ENCODE measurements around the gene ONECUT3. TPM values are rescaled to one million over a fixed set of nuclear protein-coding genes. Genes with fewer than 3 reads are reported as not detected.

Gene ONECUT3
- polyA plus RNA-seq, 1 donor from 2014 or later = not detected

DNA sequence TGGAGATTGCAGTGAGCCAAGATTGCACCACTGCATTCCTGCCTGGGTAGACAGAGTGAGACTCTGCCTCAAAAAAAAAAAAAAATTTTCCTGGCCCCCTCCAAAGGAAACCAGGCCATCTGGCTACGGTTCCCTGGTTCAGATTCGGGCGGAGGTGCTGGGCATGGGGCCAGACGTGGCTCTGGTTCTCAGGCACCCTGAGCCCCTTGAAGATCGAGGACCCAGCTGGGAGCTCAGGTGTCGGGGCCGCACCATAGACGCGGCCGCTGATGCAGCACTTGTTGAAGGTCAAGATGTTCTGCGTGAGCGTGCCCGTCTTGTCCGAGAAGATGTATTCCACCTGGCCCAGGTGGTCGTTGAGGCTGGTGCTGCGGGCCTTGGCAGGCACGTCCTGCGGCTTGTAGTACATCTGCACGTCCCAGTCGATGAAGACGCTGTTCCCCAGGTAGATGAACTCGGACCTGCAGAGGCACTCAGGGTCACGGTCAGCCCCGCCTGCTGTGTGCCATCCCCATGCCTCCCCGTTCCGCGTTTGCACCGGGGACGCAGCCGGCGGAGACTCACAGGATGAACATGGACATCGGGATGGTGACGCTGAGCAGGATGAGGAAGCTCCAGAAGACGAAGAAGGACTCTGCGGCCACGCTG lies 46.5 kb downstream of the ONECUT3 start:
- Mint-ChIP-seq H3K4me1 (no peaks in the 10 kb centered on the region), H3K9me3 (no peaks in the 10 kb centered on the region), H3K27ac (no peak overlapping the region), H3K27me3 (peaks cover 11% of the 10 kb centered on the region), H3K36me3 (no peaks in the 10 kb centered on the region), H3K4me3 (peak overlapping the region in 1 of 4 donors; percentile 40)

DNA sequence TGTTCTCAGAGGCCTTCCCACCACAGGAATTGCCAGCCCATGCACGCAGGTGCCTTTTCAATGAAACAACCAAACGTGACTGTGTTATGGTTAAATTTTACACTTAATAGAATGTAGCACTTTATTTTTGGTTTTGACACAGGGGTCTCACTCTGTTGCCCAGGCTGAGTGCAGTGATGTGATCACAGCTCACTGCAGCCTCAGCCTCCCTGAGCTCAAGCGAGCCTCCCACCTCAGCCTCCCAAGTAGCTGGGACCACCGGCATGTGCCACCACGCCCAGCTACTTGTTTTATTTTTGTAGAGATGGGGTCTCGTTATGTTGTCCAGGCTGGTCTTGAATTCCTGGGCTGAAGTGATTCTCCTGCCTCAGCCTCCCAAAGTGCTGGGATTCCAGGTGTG lies 51.6 kb downstream of the ONECUT3 start:
- Mint-ChIP-seq H3K36me3 (no peaks in the 10 kb centered on the region), H3K27me3 (no peaks in the 10 kb centered on the region), H3K4me1 (no peaks in the 10 kb centered on the region), H3K9me3 (no peaks in the 10 kb centered on the region), H3K4me3 (no peak overlapping the region), H3K27ac (no peak overlapping the region)

DNA sequence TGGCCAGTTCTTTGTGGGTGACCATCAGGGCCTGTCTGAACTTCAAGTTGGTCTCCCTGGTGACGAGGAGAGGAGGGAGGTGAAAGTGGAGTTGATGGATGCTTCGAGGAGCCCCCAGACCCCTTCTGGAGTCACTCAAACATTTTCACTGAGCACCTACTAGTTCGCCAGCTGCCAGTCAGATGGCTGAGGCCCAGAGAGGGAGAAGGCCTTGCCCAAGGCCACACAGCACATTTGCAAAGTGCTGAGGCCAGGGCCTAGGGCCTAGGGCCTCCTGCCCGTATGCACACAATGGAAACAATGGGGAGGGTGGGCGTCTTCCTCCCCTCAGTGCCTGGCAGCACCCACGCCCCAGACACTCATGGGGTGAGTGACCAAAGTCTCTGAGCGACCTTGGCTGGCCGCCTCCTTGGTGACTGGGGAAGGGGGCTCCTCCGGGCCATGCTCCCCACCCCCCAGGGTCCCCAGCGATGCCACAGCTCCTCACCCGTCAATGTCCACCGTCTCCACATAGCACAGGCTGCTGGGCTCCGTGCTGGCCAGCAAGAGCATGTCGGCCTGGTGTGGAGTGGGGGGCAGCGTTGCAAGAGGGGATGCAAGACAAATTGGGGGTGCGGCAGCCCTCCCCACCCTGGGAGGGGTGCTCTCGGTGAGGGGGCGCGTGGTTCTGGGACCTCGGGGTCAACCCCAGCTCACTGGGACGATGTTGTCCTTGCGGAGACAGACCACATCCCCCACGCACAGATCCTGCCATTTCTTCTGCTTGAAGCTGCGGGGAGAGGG lies 52.3 kb downstream of the ONECUT3 start:
- Mint-ChIP-seq H3K36me3 (no peaks in the 10 kb centered on the region), H3K27ac (no peak overlapping the region), H3K9me3 (no peaks in the 10 kb centered on the region), H3K4me3 (no peak overlapping the region), H3K4me1 (no peaks in the 10 kb centered on the region), H3K27me3 (no peaks in the 10 kb centered on the region)

DNA sequence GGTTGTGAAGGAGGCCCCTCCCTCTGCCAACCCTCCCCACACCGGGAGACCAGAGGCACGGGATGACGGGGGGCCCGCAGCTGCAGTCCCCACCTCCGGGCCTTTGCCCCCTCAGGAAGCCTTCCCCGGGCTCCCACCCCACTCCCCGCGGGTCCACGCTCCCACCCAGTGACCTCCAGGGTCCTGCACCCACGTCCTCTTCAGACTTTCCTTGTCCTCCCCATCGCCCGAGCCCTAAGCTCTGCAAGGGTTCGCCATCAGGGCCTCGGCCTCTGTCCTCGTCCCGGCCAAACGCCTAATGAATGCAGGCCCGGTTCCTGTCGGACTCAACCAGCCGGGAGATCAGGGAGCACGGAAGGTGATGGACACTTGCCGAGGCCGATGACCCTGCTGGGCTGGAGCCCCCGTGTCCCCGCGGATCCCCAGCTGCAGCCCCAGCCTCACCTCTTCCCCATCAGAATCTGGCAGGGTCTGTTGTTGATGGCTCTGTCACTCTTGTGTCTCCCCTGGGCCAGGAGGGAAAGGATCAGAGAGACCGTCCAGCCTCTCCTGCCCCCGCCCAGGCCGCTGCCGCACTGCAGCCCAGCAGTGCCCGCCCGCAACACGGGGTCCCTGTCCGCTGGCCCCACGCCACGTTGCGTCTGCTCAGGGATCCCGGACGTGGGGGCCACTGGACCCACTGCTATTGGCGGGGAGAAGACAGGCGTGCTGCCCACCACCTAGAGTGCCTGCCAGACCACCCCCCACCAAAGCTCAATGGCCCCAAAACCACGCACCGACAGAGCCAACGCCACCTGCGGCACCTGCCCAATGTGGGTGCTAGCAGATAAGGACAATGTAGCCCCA lies 53.1 kb downstream of the ONECUT3 start:
- H3K4me1 Mint-ChIP-seq = peaks cover 0 to under 1% (median 0%) of the 10 kb centered on the region in 3 donors
- no peak overlapping the region for H3K4me3 Mint-ChIP-seq
- H3K36me3 Mint-ChIP-seq = no peaks in the 10 kb centered on the region
- H3K27me3 Mint-ChIP-seq = no peaks in the 10 kb centered on the region
- H3K9me3 Mint-ChIP-seq = no peaks in the 10 kb centered on the region
- H3K27ac Mint-ChIP-seq = peak overlapping the region in 1 of 3 donors; percentile 76

DNA sequence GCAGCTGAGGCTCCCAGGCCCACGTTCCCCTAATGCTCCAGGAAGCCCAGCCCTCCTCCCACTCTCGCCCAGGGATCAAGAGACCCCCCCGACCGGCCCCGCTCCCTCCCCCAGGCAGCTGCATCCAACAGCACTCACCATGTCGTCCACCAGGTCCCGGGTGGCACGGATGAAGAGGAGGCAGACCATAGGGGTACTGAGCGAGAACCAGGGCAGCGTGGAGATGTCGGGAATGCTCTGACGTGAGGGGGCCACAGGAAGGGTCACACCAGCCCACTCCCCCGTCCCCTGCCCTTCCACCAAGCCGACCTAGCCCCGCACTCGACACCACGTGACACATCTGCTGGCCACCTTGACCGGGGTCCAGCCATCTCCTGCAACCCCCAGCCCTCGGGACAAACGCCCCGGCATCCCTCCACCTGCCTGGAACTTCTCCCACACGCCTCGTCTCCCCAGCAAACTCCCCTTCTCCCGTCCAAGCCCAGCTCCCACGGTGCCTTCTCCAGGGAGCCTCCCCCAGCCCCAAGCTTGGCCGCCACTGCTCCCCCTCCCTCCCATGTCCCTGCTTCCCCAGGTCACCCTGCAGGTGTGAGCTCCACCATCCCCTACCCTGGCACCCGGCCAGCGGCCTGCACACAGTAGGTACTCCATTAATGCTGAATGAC lies 53.9 kb downstream of the ONECUT3 start:
- Mint-ChIP-seq H3K9me3 (no peaks in the 10 kb centered on the region), H3K4me1 (peaks cover 0 to 2% (median 0%) of the 10 kb centered on the region in 3 donors), H3K4me3 (no peak overlapping the region), H3K36me3 (no peaks in the 10 kb centered on the region), H3K27me3 (no peaks in the 10 kb centered on the region), H3K27ac (peak overlapping the region in 1 of 3 donors; percentile 76)

DNA sequence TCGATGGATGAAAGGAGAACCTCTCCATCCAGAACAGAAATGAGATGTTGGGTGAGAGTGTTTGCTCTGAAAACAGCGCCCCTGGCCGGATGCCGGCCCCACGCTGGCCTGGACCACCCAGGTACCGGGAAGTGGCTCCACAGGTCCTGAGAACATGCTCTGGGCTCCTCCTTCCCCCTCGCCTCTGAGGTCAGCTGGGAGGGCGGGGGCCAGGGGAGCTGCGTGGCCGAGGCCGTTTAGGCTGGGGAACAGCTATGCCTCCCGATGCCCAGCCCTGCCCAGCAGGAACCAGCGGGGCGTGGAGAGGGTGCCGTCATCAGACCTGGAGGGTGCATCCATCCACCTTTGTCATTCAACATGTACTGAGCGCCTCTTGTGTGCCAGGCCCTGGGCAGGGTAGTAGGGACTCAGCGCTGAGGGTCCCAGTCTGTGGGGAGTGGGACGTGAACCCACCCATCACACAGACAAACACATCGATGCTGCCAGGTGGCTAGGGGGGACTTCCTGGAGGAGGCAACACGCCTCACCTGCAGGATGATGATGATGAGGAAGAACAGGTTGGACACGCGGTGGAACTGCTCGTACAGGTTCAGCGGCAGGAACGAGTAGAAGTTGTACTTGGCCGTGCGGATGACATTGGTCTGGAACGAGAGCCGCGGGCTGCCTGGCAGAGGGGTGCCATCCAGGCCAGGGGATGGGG lies 54.5 kb downstream of the ONECUT3 start:
- Mint-ChIP-seq H3K27ac (no peak overlapping the region), H3K4me3 (peak overlapping the region in 1 of 4 donors; percentile 40), H3K36me3 (no peaks in the 10 kb centered on the region), H3K27me3 (no peaks in the 10 kb centered on the region), H3K4me1 (peaks cover 3 to 8% (median 6%) of the 10 kb centered on the region in 3 donors), H3K9me3 (no peaks in the 10 kb centered on the region)

DNA sequence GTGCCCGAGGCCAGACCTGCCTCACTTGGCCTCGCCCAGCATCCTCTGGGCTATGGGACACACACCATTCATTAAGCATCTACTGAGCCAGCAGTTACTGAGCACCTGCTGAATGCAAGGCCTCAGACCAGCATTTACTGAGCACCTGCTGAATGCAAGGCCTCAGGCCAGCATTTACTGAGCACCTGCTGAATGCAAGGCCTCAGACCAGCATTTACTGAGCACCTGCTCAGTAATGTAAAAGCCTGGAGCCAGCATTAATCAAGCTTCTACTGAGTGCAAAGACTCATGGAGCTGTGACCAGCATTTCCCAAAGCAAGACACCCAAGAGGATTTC lies 55.1 kb downstream of the ONECUT3 start:
- H3K4me1 Mint-ChIP-seq = peaks cover 7 to 12% (median 10%) of the 10 kb centered on the region in 3 donors
- H3K4me3 Mint-ChIP-seq = peak overlapping the region in 1 of 4 donors; percentile 40
- no peaks in the 10 kb centered on the region for H3K9me3 Mint-ChIP-seq
- no peak overlapping the region for H3K27ac Mint-ChIP-seq
- H3K27me3 Mint-ChIP-seq = no peaks in the 10 kb centered on the region
- H3K36me3 Mint-ChIP-seq = no peaks in the 10 kb centered on the region

DNA sequence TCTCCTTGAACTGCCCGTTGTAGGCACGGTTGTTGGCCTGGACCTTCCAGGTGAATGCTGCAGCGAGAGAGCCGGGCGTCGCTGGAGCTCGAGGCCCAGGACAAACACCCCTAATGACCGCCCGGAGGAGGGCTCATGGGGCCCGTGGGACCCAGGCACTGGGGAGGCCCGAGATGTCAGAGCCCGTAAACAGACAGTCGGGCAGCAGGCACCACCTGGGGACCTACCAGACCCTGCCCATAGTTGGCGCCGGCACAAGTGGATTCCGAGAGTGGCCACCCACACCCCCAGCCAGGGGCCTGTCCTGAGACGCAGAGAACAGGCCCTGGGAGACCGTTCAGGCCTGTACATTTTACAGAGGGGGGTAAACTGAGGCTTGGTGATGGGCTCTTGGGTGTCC lies 56.4 kb downstream of the ONECUT3 start:
- H3K4me1 Mint-ChIP-seq = peaks cover 7 to 12% (median 10%) of the 10 kb centered on the region in 3 donors
- no peaks in the 10 kb centered on the region for H3K27me3 Mint-ChIP-seq
- no peaks in the 10 kb centered on the region for H3K36me3 Mint-ChIP-seq
- no peaks in the 10 kb centered on the region for H3K9me3 Mint-ChIP-seq
- H3K27ac Mint-ChIP-seq = no peak overlapping the region
- H3K4me3 Mint-ChIP-seq = peak overlapping the region in 1 of 4 donors; percentile 28

DNA sequence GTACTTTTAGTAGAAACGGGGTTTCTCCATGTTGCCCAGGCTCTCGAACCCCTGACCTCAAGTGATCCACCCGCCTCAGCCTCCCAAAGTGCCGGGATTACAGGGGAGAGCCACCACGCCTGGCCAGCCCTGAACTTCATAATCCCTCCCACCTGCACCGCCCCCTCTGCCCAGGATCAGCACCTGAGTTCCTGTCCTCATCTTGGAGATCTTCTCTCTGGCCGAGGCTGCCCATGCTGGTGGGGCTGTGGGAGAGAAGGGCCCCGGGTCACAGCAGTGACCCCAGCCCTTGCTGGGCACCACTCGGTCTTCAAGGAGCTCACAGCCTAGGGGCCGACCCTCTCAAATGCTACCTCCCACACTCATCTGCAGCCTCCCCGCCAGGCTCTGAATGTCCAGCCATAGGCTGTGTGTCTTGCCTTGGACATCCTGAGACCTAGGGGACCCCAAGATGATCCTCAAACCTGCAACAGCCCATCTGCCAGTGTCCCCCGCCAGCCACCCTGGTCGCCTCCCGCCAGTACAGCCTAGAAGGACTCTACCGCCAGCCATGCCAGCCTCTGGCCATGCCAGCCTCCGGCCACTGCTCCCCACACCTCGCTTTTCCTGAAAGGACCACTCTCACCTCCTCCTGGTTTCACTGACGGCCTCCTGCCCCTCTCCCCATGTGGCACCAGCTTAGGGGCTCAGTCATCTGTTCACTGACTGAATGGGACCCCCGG lies 57.3 kb downstream of the ONECUT3 start:
- Mint-ChIP-seq H3K36me3 (no peaks in the 10 kb centered on the region), H3K9me3 (no peaks in the 10 kb centered on the region), H3K27me3 (no peaks in the 10 kb centered on the region), H3K4me1 (peaks cover 7 to 12% (median 10%) of the 10 kb centered on the region in 3 donors), H3K27ac (no peak overlapping the region), H3K4me3 (peak overlapping the region; percentile 25 to 58 (median 48))

DNA sequence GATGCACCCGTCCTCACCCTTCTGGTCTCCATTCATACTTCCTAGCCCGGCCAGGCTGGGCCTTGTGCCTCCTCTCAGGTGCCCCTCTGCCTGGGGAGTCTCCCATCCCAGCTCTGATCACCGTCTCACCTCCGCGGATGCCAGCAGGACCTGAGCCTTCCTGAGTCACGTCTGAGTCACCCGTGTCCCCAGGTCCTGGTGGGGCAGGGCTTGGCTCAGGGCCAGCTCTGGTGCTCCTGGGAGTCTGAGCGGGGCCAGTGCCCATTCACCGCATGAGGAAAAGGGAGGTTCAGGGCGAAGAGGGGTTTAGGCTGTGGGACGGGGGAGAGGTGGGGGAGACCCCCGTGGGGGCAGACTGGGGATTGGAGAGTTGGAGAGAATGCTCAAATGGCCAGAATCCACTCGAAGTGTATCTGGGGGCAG lies 58.2 kb downstream of the ONECUT3 start:
- Mint-ChIP-seq H3K27me3 (no peaks in the 10 kb centered on the region), H3K9me3 (no peaks in the 10 kb centered on the region), H3K4me3 (peak overlapping the region in 3 of 4 donors; percentile 52 to 91 (median 65)), H3K36me3 (no peaks in the 10 kb centered on the region), H3K27ac (peak overlapping the region in 1 of 3 donors; percentile 74), H3K4me1 (peaks cover 7 to 12% (median 10%) of the 10 kb centered on the region in 3 donors)

DNA sequence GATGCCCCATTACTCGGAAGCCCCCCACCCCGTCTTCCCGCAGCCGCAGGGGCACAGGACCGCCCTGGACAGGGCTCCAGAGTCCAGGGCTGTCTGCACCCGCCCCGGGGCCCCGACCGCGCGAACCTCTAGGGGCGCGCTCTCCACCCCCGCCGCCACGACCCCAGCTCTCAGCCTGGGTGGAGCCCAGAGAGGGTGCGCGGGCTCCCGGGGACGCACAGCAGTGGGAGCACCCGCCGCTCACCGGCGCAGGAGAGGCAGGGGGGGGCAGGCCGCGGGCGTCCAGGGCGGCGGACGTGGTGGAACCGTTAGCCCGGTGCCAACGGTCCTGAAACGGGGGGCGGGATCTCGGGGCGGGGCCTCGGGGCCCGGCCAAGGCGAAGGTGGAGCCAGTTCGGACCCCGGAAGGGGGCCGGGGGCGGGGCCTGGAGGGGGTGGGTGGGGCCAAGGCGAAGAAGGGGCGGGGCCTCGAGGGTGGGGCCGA lies 58.7 kb downstream of the ONECUT3 start, which contains the start of gene ATP8B3:
ATP8B3 (minus strand) TSS at position 335 of the 484 bp plus-strand sequence. CDS start 540 bp downstream, outside the sequence.
- peak within 1 kb of the TSS; percentile 68 to 98 (median 94) for H3K4me3 Mint-ChIP-seq
- H3K27ac Mint-ChIP-seq = peak within 1 kb of the TSS; percentile 16 to 92 (median 76)
- no peaks in the 10 kb centered on the region for H3K36me3 Mint-ChIP-seq
- no peaks in the 10 kb centered on the region for H3K27me3 Mint-ChIP-seq
- H3K4me1 Mint-ChIP-seq = peaks cover 7 to 12% (median 10%) of the 10 kb centered on the region in 3 donors
- no peaks in the 10 kb centered on the region for H3K9me3 Mint-ChIP-seq

DNA sequence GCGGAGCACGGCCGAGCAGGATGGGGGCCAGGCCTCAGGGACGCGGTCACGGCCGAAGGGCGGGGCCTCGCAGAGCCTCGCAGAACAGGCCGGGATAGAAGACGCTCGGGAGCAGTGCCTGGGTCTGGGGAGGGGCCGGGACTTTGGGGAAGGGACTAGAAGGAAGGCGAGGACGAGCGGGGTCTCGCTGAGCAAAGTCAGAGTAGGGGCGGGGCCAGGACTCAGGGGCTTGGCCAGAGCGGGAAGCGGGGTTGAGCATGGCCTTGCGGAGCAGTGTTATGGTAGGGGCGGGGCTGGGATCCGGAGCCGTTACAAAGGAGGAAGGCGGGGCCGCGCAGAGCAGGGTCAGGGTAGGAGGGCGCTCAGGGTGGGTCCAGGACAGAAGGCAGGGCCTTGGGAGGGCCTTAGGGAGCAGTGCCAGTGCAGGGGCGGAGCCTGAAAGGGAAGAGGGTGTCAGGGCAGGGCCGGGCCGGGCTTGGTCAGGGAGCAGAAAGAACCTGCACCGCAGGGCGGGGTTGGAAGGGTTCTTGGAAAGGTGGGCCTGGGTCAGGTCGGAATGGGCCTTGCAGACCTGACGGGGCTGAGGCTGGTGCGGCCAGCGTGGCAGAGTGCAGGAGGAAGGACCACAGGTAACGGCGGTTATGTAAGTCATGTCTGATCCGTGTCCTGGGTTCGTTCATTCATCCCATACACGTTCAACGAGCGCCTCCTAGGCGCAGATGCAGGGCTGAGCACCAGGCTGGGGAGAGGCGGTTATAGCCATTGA lies 59.3 kb downstream of the ONECUT3 start:
- Mint-ChIP-seq H3K27me3 (no peaks in the 10 kb centered on the region), H3K9me3 (no peaks in the 10 kb centered on the region), H3K4me3 (peak overlapping the region; percentile 68 to 98 (median 94)), H3K36me3 (no peaks in the 10 kb centered on the region), H3K27ac (peak overlapping the region; percentile 16 to 92 (median 76)), H3K4me1 (peaks cover 7 to 12% (median 10%) of the 10 kb centered on the region in 3 donors)

Data from IgD-negative memory B cell (primary cell).